Activated CD8-positive, alpha-beta memory T cell treated with anti-CD3 and anti-CD28 coated beads, Interleukin-2, amount 10 ng/mL, durations not matched to agents 7 days and 5 days (primary cell): ENCODE data around the gene SRGAP1. TPM values are rescaled to one million over a fixed set of nuclear protein-coding genes. Genes with fewer than 3 reads are reported as not detected.

Experiments
- ATAC-seq: fragments of 150-1000 bp; cut with Tn5 transposase; one replicate; pipeline ENCODE4 v1.10.0; 2021; ENCODE audit warnings: moderate library complexity
- CTCF ChIA-PET: fragments of 350-600 bp; sonication (Branson Sonifier 250); formaldehyde crosslinking; loops from one replicate; lab custom pipeline; 2021; ENCODE audit warnings: antibody characterized with exemption; lab: Charles Lee
- DNase-seq: peaks from one replicate; pipeline ENCODE4 v3.0.0-alpha.2; 2020
- H3K27ac Mint-ChIP-seq: one replicate; pipeline ENCODE4 v1.8.0; 2021; ENCODE audit warnings: mild to moderate bottlenecking, mixed read lengths
- H3K27me3 Mint-ChIP-seq: one replicate; pipeline ENCODE4 v1.8.0; 2021; ENCODE audit warnings: mixed read lengths
- H3K36me3 Mint-ChIP-seq: one replicate; pipeline ENCODE4 v1.8.0; 2021; ENCODE audit warnings: mild to moderate bottlenecking, mixed read lengths
- H3K4me1 Mint-ChIP-seq: one replicate; pipeline ENCODE4 v1.8.0; 2021; ENCODE audit warnings: mixed read lengths
- H3K4me3 Mint-ChIP-seq: one replicate; pipeline ENCODE4 v1.8.0; 2021; ENCODE audit warnings: mild to moderate bottlenecking, moderate library complexity, mixed read lengths
- H3K9me3 Mint-ChIP-seq: one replicate; pipeline ENCODE4 v1.8.0; 2022; ENCODE audit warnings: low read depth, mixed read lengths
- total RNA-seq, 2 experiments: library from RNA; stranded (reverse); gene quantifications; one replicate each; pipeline ENCODE4 v1.2.3, GENCODE V29; 2021

The SRGAP1 gene
- total RNA-seq, 2 experiments from 2014 or later = 0.14 TPM; not detected in 1

DNA sequence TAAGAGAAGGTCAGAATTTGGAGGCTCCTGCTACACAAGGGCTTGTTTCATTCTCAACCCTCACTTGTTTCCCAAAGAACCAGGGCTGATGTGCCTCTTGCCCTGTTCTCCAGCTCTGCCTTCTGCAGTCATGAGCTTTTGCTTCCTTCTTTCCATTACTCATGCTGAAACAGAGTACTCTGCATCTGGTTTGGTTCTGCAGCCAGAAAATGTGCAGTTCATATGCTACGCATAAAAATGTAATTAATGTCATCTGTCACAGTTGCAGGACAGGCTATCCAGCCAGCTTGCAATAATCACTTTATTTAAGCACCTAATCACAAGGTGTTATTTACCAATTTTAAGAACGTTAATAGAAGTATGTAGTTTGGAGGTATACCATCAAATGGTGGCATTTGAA lies 150.2 kb downstream of the SRGAP1 start:
- DNase-seq = no peak
- Mint-ChIP-seq H3K9me3 (no peaks in the 10 kb centered on the region), H3K36me3 (no peaks in the 10 kb centered on the region), H3K4me3 (no peak overlapping the region), H3K27ac (no peak overlapping the region), H3K4me1 (no peaks in the 10 kb centered on the region), H3K27me3 (peaks cover 12% of the 10 kb centered on the region)
- CTCF ChIA-PET = no interaction called here
- no peak for ATAC-seq

DNA sequence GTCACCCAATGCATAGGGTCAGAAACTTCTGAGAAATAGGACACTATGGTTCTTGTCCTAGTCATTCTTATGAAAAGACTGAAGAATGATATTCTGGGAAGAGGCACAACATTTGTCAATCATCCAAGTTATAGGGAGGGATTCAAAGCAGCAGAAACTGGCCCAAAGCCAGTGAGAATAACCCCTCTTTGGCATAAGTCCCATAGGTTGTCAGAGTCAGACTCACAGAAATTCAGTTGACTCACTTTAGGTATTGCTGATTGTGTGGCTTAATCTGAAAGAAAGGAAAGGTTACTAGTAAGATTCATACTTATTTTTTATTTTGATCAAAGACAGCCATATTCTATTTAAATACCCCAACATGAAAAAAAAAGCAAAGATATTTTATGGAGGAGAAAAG lies 151.0 kb downstream of the SRGAP1 start:
- H3K27ac Mint-ChIP-seq = no peak overlapping the region

DNA sequence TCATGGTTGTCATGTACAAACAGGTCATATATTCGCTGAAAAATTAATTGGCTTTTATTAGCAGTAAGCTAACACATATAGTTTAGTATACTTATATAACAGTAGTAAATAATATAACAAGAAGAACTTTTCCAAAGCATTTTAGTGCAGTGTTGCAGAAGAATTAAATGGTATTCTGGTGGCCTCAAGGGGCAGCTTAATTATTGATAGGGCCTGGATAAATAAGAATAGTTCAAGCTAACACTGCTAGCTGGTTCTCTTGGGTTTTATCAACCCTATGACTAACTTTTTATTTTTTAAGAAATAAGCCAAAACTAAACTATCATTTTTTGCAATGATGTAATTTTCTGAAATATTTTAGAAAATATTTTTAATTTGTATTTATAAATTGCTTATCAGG lies 152.1 kb downstream of the SRGAP1 start:
- Mint-ChIP-seq H3K4me3 (no peak overlapping the region), H3K27me3 (peaks cover 9% of the 10 kb centered on the region), H3K9me3 (no peaks in the 10 kb centered on the region), H3K27ac (no peak overlapping the region), H3K4me1 (no peaks in the 10 kb centered on the region), H3K36me3 (no peaks in the 10 kb centered on the region)
- CTCF ChIA-PET = no interaction called here
- DNase-seq (no peak), ATAC-seq (no peak)

More for the DNA sequence above, 151.0 kb downstream of the SRGAP1 start:
- CTCF ChIA-PET = no interaction called here
- Mint-ChIP-seq H3K4me1 (no peaks in the 10 kb centered on the region), H3K36me3 (no peaks in the 10 kb centered on the region), H3K27me3 (peaks cover 9% of the 10 kb centered on the region), H3K9me3 (no peaks in the 10 kb centered on the region), H3K4me3 (no peak overlapping the region)
- no peak for DNase-seq
- ATAC-seq = no peak

DNA sequence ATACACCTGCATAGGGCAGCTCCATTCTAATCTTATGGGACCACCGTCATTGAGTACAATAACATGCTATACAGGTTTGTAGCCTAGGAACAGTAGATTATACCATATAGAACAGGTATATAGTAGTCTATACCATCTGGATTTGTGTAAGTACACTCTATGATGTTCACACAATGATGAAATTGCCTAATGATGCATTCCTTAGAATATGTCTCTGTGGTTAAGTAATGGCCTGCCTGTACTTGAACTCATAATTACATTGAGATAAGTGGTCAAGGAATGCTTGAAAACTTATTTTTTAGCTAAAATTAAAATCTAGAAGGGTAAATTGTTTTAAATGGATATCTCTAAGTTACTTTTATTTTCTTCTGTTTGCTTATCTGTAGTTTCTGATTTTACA lies 152.7 kb downstream of the SRGAP1 start:
- H3K27ac Mint-ChIP-seq = no peak overlapping the region
- no peaks in the 10 kb centered on the region for H3K9me3 Mint-ChIP-seq
- peaks cover 6% of the 10 kb centered on the region for H3K27me3 Mint-ChIP-seq
- H3K36me3 Mint-ChIP-seq = no peaks in the 10 kb centered on the region
- ATAC-seq (no peak), DNase-seq (no peak)
- no peak overlapping the region for H3K4me3 Mint-ChIP-seq
- CTCF ChIA-PET = no interaction called here
- H3K4me1 Mint-ChIP-seq = no peaks in the 10 kb centered on the region

DNA sequence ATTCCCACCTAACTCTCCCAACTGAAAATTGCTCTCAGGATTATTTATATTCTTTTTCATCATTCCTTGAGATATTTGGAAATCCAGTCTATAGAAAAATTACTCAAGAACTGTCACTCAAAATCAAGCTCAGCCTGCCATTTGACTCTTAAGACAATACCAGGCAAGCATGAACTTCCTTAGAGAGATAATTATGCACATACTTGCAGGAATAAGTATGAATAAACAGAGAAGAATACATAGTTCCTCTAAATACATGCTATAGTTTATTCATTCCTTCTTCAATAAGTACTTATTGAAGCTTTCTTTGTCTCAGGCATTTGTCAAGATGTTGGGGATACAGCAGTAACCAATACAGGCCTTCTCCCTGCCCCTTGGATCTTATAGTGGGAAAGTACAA lies 154.1 kb downstream of the SRGAP1 start:
- H3K27me3 Mint-ChIP-seq = no peaks in the 10 kb centered on the region
- CTCF ChIA-PET = no interaction called here

DNA sequence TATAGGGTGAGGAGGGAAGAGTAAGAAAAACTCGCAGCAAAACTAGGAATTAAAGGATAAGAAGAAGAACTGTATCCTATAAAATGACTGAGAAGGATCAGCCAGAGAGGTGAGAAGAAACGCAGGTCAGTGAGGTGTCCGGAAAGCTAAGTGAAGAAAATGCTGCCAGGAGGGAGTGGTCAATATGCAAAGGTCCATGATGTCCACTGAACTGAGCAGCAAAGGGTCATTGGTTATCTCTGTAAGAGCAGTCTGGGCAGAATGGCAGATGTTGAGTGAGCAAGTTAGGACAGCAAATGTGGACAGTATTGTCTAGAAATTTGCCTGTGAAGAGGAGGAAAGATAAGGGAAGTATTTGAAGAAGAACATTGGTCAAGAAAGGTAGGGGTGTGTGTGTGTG lies 155.4 kb downstream of the SRGAP1 start:
- no peak for ATAC-seq
- CTCF ChIA-PET = no interaction called here
- Mint-ChIP-seq H3K27me3 (no peaks in the 10 kb centered on the region), H3K4me1 (no peaks in the 10 kb centered on the region), H3K27ac (no peak overlapping the region), H3K4me3 (no peak overlapping the region), H3K9me3 (no peaks in the 10 kb centered on the region), H3K36me3 (no peaks in the 10 kb centered on the region)
- no peak for DNase-seq

More for the DNA sequence above, 154.1 kb downstream of the SRGAP1 start:
- H3K4me3 Mint-ChIP-seq = no peak overlapping the region
- no peaks in the 10 kb centered on the region for H3K9me3 Mint-ChIP-seq
- H3K36me3 Mint-ChIP-seq = no peaks in the 10 kb centered on the region
- DNase-seq (no peak), ATAC-seq (no peak)
- H3K27ac Mint-ChIP-seq = no peak overlapping the region
- no peaks in the 10 kb centered on the region for H3K4me1 Mint-ChIP-seq

DNA sequence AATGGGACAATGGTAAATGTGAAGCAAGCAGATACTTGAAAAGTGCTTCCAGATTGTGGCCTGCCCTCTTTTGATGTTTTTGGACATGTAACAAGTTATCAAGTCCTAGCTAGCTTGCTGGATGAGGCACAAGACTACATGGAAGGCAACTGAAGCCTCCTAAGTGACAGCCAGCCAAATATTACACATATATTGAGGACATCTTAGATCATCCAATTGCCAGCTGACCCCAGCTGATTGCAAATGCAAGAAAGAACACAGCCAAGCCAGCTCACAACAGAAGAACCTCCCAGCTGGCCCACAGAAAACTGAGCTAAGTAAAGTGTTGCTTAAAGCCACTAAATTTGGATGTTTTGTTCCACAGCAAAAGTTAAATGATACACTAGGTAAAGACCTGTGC lies 156.9 kb downstream of the SRGAP1 start:
- Mint-ChIP-seq H3K4me3 (no peak overlapping the region), H3K27ac (no peak overlapping the region), H3K9me3 (no peaks in the 10 kb centered on the region), H3K27me3 (peaks cover 2% of the 10 kb centered on the region), H3K4me1 (no peaks in the 10 kb centered on the region), H3K36me3 (no peaks in the 10 kb centered on the region)
- no peak for DNase-seq
- ATAC-seq = no peak
- CTCF ChIA-PET = no interaction called here

DNA sequence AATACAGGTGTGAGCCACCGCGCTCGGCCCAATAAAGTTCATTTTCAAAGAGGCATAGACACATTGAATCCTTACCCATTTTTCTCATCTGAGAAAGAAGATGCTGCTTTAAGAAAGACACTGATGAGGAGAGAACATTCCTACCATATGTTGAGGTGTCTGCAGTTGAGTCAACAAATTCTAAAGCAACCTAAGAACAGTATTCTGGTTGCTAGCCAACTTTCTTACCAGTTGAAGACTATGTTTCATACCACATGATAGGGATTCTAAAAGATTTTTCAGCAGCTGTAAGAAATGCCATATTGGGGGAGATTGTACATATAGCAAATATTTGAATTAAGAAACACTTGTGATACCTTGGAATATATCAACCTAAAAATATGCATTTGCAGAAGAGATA lies 160.1 kb downstream of the SRGAP1 start:
- Mint-ChIP-seq H3K4me1 (no peaks in the 10 kb centered on the region), H3K9me3 (no peaks in the 10 kb centered on the region), H3K27me3 (peaks cover 8% of the 10 kb centered on the region), H3K4me3 (no peak overlapping the region), H3K27ac (no peak overlapping the region), H3K36me3 (no peaks in the 10 kb centered on the region)
- CTCF ChIA-PET = no interaction called here
- ATAC-seq (no peak), DNase-seq (no peak)

DNA sequence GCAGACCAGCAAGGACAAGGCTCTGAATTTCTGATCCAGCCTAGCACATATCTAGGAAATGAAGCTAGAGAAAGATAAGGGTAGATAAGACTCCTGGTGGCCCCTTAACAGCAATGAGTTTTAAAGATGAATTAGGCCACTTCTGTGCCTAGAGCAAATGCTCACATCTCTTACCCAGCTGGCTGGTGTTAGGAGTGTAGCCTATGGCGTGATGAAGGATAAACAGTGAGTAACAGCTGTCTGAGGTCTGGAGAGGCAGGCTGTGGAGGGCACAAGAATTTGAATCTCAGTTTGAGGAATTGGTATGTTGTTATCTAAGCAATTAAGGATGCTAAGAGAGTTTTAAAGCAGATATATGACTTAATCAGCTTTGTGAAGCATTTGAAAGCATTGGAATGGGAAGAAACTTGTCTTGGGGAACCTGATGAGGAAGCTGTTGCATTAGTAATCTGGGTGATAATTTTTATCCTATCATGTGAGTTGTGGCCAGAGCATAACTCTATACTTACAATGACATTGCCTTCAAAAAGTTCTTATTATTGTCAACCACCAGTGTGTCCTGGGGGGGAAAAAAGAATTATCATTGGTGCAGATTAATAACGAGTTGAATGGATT lies 161.8 kb downstream of the SRGAP1 start:
- Mint-ChIP-seq H3K27ac (no peak overlapping the region), H3K27me3 (peaks cover 8% of the 10 kb centered on the region), H3K4me3 (no peak overlapping the region), H3K36me3 (no peaks in the 10 kb centered on the region), H3K9me3 (no peaks in the 10 kb centered on the region), H3K4me1 (no peaks in the 10 kb centered on the region)
- CTCF ChIA-PET = interaction anchor here (1.0 kb wide), 1 partner anchor 9 kb away, joined by 3 read pairs; no protein-coding TSS in a partner anchor
- DNase-seq = no peak
- no peak for ATAC-seq

DNA sequence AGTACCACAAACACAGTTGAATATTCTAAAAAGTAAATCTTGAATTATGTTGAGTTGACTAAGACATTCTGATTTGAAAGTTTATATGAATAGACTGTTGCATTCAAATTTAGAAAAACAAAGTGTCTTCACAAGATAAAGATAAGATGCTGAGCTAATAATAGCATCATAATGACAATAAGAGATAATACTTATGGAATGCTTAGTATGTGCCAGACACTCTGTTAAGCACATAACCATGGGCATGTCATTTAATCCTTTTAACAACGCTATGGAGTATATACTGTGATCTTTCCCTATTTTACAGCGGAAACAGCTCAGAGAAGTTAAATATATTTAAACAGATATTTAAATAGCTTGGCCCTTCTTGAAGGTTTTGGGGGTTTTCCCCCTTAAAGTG lies 163.4 kb downstream of the SRGAP1 start:
- Mint-ChIP-seq H3K27me3 (peaks cover 8% of the 10 kb centered on the region), H3K9me3 (no peaks in the 10 kb centered on the region), H3K27ac (no peak overlapping the region), H3K4me3 (no peak overlapping the region), H3K4me1 (no peaks in the 10 kb centered on the region), H3K36me3 (no peaks in the 10 kb centered on the region)
- DNase-seq (no peak), ATAC-seq (no peak)
- CTCF ChIA-PET = no interaction called here

DNA sequence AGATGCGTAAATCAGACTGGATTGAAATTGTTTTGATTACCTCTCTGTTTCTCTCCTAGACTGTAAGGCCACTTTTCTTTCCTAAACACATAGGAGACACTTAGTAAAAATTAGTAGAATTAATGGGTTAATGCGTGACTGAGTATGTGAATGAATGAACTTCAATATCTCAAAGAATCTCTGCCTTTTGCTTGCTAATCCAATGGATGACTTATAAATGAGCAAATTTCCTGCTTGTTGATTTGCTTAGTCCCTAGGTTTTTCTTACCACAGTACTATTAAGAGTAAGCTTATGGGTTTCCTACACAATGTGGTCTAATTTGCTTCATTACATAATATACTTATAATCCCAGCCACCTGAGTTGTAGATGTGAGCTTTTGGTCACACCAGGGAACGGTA lies 164.1 kb downstream of the SRGAP1 start:
- DNase-seq (no peak), ATAC-seq (no peak)
- no peak overlapping the region for H3K27ac Mint-ChIP-seq
- no peaks in the 10 kb centered on the region for H3K4me1 Mint-ChIP-seq
- CTCF ChIA-PET = no interaction called here
- peaks cover 8% of the 10 kb centered on the region for H3K27me3 Mint-ChIP-seq
- H3K4me3 Mint-ChIP-seq = no peak overlapping the region
- H3K36me3 Mint-ChIP-seq = no peaks in the 10 kb centered on the region
- no peaks in the 10 kb centered on the region for H3K9me3 Mint-ChIP-seq

DNA sequence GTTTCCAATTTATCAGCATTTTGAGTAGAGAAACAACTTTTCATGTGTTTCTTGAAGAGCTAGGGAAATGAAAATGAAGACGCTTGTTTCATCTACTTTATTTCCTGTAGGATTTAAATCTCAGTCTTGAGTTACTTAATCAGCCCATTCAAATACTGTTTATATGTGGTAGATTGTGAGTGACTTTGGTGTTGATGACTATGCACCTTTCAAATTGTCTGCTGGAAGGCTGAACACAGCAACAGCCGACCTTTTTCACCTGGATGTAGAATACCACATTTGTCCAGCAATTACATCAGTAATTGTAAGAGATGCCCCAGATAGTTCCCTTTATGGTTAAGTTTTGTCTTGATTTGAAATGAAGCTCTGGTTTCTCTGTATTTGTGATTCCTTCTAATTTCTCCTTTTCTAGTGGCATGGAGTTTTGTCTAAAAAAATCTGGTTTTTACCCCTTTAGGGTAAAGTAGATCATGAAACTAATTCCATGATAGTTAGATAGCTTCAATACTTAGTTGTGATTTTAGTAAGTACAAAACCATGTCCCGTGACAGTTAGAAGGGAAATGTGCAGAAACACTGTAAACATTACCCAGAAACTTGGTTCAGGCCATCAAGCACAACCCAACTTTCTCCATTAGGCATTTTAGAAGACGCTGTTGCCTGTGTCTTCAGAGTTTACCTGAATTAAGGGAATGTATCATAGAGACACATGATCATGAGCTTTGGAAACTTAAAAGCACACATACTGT lies 165.0 kb downstream of the SRGAP1 start:
- Mint-ChIP-seq H3K4me1 (no peaks in the 10 kb centered on the region), H3K9me3 (no peaks in the 10 kb centered on the region), H3K36me3 (no peaks in the 10 kb centered on the region), H3K4me3 (no peak overlapping the region), H3K27me3 (peaks cover 8% of the 10 kb centered on the region), H3K27ac (no peak overlapping the region)
- ATAC-seq (no peak), DNase-seq (no peak)
- CTCF ChIA-PET = no interaction called here

DNA sequence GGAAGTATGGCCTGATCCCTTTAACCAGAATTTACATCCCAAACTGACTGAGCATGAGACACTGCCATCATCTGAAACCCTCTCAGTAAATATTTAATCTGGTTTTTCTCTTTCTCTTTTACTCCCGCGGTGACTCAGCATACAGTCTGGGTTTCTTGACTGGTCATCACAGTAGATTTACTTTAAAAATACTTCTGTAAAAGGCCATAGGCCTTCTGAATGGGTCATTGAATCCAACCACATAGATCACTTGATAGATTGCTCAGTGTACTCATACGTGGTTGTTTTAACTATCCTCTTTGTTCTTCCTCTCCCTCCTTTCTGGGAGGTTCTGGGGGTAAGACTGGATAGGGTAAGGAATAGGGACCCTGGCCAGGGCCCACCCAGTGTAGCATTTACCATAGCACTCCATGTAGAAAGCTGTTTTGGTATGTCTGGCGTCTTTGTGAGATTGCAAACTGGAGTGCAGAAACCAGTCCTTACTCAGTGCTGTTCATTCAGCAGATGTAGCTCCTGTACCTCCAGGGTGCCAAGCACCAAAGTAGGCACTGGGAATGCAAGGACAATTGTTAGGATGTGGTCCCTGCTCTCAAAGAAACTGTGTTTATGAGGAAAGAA lies 165.7 kb downstream of the SRGAP1 start:
- Mint-ChIP-seq H3K27me3 (peaks cover 8% of the 10 kb centered on the region), H3K27ac (no peak overlapping the region), H3K9me3 (no peaks in the 10 kb centered on the region), H3K4me3 (no peak overlapping the region), H3K36me3 (no peaks in the 10 kb centered on the region), H3K4me1 (no peaks in the 10 kb centered on the region)
- CTCF ChIA-PET = no interaction called here
- ATAC-seq = no peak
- DNase-seq = no peak

DNA sequence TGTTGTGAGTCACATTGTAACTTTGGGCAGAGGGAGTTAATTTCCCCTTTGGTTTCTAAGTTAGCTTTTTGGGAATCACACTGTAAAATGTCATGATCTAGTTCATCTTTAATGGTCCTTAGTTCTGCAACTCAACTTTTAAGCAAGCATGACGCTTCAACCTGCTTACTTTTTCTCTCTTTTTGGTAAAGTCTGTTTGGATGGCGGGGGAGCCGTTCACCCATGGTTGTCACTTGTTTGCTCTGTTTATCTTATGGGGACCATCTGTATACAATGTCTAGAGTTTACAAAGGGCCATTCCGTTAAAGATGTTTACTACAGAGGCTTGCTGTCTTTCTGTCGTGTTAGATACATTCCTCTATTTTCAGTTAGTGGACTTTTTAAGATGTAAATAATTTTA lies 172.0 kb downstream of the SRGAP1 start:
- CTCF ChIA-PET = no interaction called here
- no peak overlapping the region for H3K27ac Mint-ChIP-seq
- H3K4me1 Mint-ChIP-seq = no peaks in the 10 kb centered on the region

More for the DNA sequence above, 172.0 kb downstream of the SRGAP1 start:
- ATAC-seq (no peak), DNase-seq (no peak)
- Mint-ChIP-seq H3K27me3 (no peaks in the 10 kb centered on the region), H3K4me3 (no peak overlapping the region), H3K36me3 (no peaks in the 10 kb centered on the region), H3K9me3 (no peaks in the 10 kb centered on the region)
